HG02642 (cell line): Measurements from ENCODE around the gene UBL5.

Source experiments
- ATAC-seq: cut with Tn5 transposase; IDR thresholded peaks from one replicate; pipeline ENCODE4 v1.9.1; 2021; ENCODE audit warnings: mild to moderate bottlenecking; ENCODE audit not compliant: unreplicated experiment, poor library complexity

UBL5 gene

DNA sequence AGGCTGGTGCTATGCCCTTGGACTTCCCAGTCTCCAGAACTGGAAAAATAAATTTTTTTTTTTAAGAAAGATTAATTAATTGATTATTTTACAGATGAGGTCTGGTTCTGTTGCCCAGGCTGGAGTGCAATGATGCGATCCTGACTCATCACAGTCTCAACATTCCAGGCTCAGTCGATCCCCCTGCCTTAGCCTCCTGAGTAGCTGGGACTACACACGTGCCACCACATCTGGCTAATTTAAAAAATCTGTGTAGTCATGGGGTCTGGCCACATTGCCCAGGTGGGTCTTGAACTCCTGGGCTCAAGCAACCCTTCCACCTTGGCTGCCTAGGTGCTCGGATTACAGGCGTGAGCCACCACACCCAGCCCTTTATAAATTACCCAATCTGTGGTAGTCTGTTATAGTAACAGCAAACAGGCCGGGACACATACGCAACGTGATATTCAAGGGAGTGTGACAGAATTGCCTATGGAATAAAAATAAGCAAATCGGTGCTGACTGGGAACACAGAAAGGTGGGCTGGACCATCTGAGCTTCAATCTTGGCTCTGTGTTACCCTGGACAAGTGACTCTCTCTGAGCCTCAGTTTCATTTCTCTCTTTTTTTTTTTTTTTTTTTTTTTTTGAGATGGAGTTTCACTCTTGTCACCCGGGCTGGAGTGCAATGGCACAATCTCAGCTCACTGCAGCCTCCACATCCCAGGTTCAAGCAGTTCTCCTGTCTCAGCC, 50.2 kb downstream of the UBL5 start:
- ATAC-seq, result no peak

DNA sequence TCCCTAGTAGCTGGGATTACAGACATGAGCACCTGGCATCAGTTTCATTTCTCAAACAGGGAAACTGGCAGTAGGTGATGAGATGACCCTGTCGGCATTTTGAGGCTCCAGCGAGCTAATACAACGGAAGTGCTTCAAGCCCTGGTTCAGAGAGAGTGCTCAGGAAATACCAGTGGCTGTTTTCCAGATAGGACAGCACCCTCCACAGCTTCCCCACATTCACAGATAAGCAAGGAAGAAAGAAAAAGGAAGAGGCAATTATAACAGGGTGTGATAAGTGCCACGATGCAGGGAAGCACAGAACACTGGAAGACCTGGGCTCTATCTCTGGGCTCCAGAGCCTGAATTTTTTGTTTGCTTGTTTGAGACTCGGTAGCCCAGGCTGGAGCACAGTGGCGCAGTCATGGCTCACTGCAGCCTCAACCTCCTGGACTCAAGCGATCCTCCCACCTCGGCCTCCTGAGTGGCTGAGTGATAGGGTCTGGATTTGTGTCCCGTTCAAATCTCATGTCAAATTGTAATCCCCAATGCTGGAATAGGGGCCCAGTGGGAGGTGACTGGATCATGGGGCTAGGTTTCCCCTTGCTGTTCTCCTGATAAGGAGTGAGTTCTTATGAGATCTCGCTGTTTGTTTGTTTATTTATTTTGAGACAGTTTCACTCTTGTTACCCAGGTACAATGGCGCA, 50.9 kb downstream of the UBL5 start:
- ATAC-seq, result no peak
